Sigmoid colon (tissue), 7 donors: ENCODE data around the gene SYNDIG1L. TPM values are rescaled to one million over a fixed set of nuclear protein-coding genes. Genes with fewer than 3 reads are reported as not detected.

Source experiments
- DNase-seq: peaks from one replicate; pipeline ENCODE4 v3.0.0-alpha.2; 2019
- H3K27ac ChIP-seq, 4 donors: fragments of 200-600 bp; sonication (generic); one replicate each; pipeline ENCODE4 v1.5.1; 2016 to 2019; ENCODE audit warnings: mild to moderate bottlenecking in 1 of 4
- H3K27me3 ChIP-seq, 3 donors: fragments of 200-600 bp; sonication (generic); one replicate each; pipeline ENCODE4 v1.5.1; 2019; ENCODE audit warnings: mild to moderate bottlenecking in 1 of 3
- H3K36me3 ChIP-seq, 4 donors: fragments of 200-600 bp; sonication (generic); one replicate each; pipeline ENCODE4 v1.5.1; 2016 to 2019
- H3K4me1 ChIP-seq, 4 donors: fragments of 200-600 bp; sonication (generic); one replicate each; pipeline ENCODE4 v1.5.1; 2017 to 2019
- H3K4me3 ChIP-seq, 4 donors: fragments of 200-600 bp; sonication (generic); one replicate each; pipeline ENCODE4 v1.5.1; 2017 to 2019; ENCODE audit warnings: mild to moderate bottlenecking in 2 of 4, moderate library complexity in 1 of 4
- H3K9me3 ChIP-seq, 4 donors: fragments of 200-600 bp in 3 of 4; sonication (generic) in 3 of 4; one replicate each; pipeline versions ENCODE4 v1.5.1 to v1.6.1; 2013 to 2019
- EP300 ChIP-seq, 4 donors: sonication (generic); formaldehyde crosslinking; IDR thresholded peaks; one replicate each; pipeline ENCODE4 v1.6.1; 2017; ENCODE audit warnings: antibody characterized with exemption in 4 of 4
- POLR2A ChIP-seq, 2 donors: fragments of 450-650 bp; IDR thresholded peaks; one replicate each; pipeline ENCODE4 v1.6.1; 2016; ENCODE audit warnings: antibody characterized with exemption in 2 of 2, mild to moderate bottlenecking in 2 of 2, moderate library complexity in 2 of 2
- POLR2AphosphoS5 ChIP-seq, 4 donors: sonication (generic); formaldehyde crosslinking; IDR thresholded peaks; one replicate each; pipeline ENCODE4 v1.6.1; 2017; ENCODE audit warnings: antibody characterized with exemption in 4 of 4
- WGBS, 2 donors: extraction: QIAGEN DNeasy Blood & Tissue Kit; methylation state at CpG; one replicate each; pipeline ENCODE4 v1.1.7; 2013; 5-methylcytosine and 5-hydroxymethylcytosine counted together
- intact Hi-C: fragments of 100-400 bp; cut with DNase I; formaldehyde crosslinking; loops from one replicate; pipeline ENCODE4 v1.15.1; 2023
- polyA plus RNA-seq, 3 donors: library from polyadenylated mRNA; stranded (reverse); fragments of 200-250 nt; gene quantifications; one replicate each; pipeline ENCODE4 v1.2.3, GENCODE V29; 2013
- total RNA-seq, 4 donors: library from RNA; depleted of rRNA; stranded (reverse); fragments of >200 nt; gene quantifications; one replicate each; pipeline ENCODE4 v1.1.0, GENCODE V29; 2016
- TF ChIP-seq, protein P1 (sequence below), 4 experiments: fragments of 450-650 bp in 3 of 4; fragments of 200-600 bp in 1 of 4; IDR thresholded peaks; one replicate each; pipeline ENCODE4 v1.5.1; 2016 to 2019; ENCODE audit warnings: antibody characterized with exemption in 4 of 4, mild to moderate bottlenecking in 3 of 4, moderate library complexity in 2 of 4
- donor health status: healthy with polysubstance abuse.
- donor health status: Bipolar disorder and iron deficiency.
- donor health status: healthy.

Gene SYNDIG1L
- total and polyA plus RNA-seq, 7 donors, result under 0.01 to 1.7 (median 0.20) TPM; not detected in 4

DNA sequence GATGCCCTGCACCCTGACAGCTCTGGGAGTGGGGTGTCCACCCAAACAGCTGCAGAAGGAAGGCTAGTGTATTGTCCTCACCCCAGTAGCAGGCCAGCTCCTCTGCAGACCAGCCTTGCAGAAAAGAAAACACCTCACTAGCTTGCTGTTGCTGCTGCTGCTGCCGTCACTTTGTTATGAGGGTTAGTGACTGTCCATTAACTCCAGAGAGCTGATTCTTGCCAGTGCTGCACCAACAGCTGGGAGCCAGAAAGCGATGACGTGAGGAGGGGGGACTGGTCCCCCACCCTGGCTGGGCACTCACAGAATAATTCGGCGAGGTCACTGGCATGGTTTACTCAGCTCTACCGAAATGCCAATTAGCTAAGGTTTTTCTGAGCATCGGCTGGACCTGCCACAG lies 2.8 kb downstream of the SYNDIG1L start:
- intact Hi-C loops, result no loop called here
- no peak for TF ChIP-seq POLR2AphosphoS5 (IDR thresholded peaks at IDR 0.05)
- TF ChIP-seq POLR2A (IDR thresholded peaks at IDR 0.05), result no peak
- Histone ChIP-seq H3K9me3 (no peaks in the 10 kb centered on the region), H3K4me3 (no peak overlapping the region), H3K27ac (no peak overlapping the region), H3K27me3 (peaks cover 3 to 29% (median 29%) of the 10 kb centered on the region in 3 donors), H3K4me1 (peaks cover 0 to 8% (median 0%) of the 10 kb centered on the region in 4 donors), H3K36me3 (no peaks in the 10 kb centered on the region)
- 80 to 82% methylated on average over 7 of the region's 7 CpGs for WGBS, 2 donors
- no peak for DNase-seq

- Histone ChIP-seq H3K27ac (no peak overlapping the region), H3K4me1 (peaks cover 0 to 8% (median 0%) of the 10 kb centered on the region in 4 donors), H3K9me3 (no peaks in the 10 kb centered on the region), H3K27me3 (peaks cover 3 to 29% (median 29%) of the 10 kb centered on the region in 3 donors), H3K4me3 (no peak overlapping the region), H3K36me3 (no peaks in the 10 kb centered on the region)
- no peak for DNase-seq
- intact Hi-C loops, result no loop called here
- 64 to 74% methylated on average over 5 of the region's 5 CpGs for WGBS, 2 donors
- TF ChIP-seq POLR2AphosphoS5 (IDR thresholded peaks at IDR 0.05), result no peak
- TF ChIP-seq, protein P1, sequence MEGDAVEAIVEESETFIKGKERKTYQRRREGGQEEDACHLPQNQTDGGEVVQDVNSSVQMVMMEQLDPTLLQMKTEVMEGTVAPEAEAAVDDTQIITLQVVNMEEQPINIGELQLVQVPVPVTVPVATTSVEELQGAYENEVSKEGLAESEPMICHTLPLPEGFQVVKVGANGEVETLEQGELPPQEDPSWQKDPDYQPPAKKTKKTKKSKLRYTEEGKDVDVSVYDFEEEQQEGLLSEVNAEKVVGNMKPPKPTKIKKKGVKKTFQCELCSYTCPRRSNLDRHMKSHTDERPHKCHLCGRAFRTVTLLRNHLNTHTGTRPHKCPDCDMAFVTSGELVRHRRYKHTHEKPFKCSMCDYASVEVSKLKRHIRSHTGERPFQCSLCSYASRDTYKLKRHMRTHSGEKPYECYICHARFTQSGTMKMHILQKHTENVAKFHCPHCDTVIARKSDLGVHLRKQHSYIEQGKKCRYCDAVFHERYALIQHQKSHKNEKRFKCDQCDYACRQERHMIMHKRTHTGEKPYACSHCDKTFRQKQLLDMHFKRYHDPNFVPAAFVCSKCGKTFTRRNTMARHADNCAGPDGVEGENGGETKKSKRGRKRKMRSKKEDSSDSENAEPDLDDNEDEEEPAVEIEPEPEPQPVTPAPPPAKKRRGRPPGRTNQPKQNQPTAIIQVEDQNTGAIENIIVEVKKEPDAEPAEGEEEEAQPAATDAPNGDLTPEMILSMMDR (IDR thresholded peaks at IDR 0.05), result no peak
- TF ChIP-seq POLR2A (IDR thresholded peaks at IDR 0.05), result no peak
- TF ChIP-seq EP300 (IDR thresholded peaks at IDR 0.05), result no peak
These were observed 4.0 kb downstream of the SYNDIG1L start for GRCh38 chr14:74421981-74422380.

DNA sequence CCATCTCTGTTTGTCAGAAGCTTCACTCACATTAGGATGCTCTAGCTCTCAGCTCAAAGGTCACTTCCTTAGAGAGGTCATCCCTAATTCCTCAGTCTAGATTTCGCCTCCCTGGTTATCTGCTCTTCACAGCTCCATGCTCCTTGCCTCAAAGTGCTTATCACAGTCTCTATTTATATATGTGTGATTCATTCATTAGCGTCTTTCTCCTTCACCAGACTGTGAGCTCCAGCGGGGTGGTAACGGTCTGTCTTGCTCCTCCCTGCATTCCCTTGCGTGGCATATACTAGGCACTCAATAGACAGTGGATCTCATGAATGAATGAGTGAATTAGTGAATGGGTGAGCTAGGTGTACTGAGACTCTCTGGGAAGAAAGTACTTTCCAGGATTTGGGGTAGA lies 6.9 kb downstream of the SYNDIG1L start:
- Histone ChIP-seq H3K9me3 (no peaks in the 10 kb centered on the region), H3K27ac (no peak overlapping the region), H3K36me3 (no peaks in the 10 kb centered on the region), H3K4me1 (no peaks in the 10 kb centered on the region), H3K4me3 (no peak overlapping the region), H3K27me3 (peaks cover 0 to 17% (median 7%) of the 10 kb centered on the region in 3 donors)
- TF ChIP-seq POLR2A (IDR thresholded peaks at IDR 0.05) (no peak), EP300 (IDR thresholded peaks at IDR 0.05) (no peak), POLR2AphosphoS5 (IDR thresholded peaks at IDR 0.05) (no peak)
- TF ChIP-seq, protein P1 (IDR thresholded peaks at IDR 0.05), result no peak
- intact Hi-C loops, result no loop called here
- WGBS, 2 donors, result 46 to 68% methylated on average over 5 of the region's 5 CpGs
- DNase-seq, result no peak

DNA sequence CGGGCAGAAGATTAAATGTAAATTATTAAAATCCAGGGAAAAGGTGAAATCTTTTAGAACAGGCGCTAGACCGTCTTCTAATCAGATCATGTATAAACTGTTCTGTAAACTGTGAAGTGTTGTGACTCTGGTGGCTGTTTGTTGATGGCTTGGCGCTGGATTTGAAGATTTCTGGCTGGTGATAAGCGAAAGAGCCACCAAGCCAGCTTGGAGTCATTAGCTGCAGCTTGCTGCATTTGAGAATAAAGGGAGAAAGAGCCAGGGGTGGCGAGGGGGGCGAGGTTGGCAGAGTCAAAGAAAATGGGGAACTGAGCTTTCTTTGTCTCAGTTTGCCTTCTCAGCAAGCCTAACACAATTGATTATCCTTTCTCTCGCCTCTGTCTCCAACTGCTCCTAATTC lies 8.0 kb downstream of the SYNDIG1L start:
- no peak for DNase-seq
- H3K36me3 ChIP-seq, result no peaks in the 10 kb centered on the region
- intact Hi-C loops, result no loop called here
- no peaks in the 10 kb centered on the region for H3K4me1 ChIP-seq
- H3K27me3 ChIP-seq, result peaks cover 0 to 11% (median 6%) of the 10 kb centered on the region in 3 donors
- 33 to 41% methylated on average over 8 of the region's 8 CpGs for WGBS, 2 donors
- H3K4me3 ChIP-seq, result no peak overlapping the region
- TF ChIP-seq POLR2AphosphoS5 (IDR thresholded peaks at IDR 0.05), result no peak
- TF ChIP-seq EP300 (IDR thresholded peaks at IDR 0.05), result no peak
- no peak for TF ChIP-seq POLR2A (IDR thresholded peaks at IDR 0.05)
- TF ChIP-seq, protein P1 (IDR thresholded peaks at IDR 0.05), result no peak
- no peak overlapping the region for H3K27ac ChIP-seq
- H3K9me3 ChIP-seq, result no peaks in the 10 kb centered on the region

- peaks cover 0 to 9% (median 6%) of the 10 kb centered on the region in 3 donors for H3K27me3 ChIP-seq
- intact Hi-C loops, result no loop called here
- TF ChIP-seq, protein P1 (IDR thresholded peaks at IDR 0.05), result no peak
- H3K9me3 ChIP-seq, result no peaks in the 10 kb centered on the region
- no peaks in the 10 kb centered on the region for H3K36me3 ChIP-seq
- H3K4me3 ChIP-seq, result no peak overlapping the region
- H3K4me1 ChIP-seq, result no peaks in the 10 kb centered on the region
- 23 to 38% methylated on average over 3 of the region's 3 CpGs for WGBS, 2 donors
- H3K27ac ChIP-seq, result no peak overlapping the region
- DNase-seq, result no peak
These were observed 8.4 kb downstream of the SYNDIG1L start for GRCh38 chr14:74417611-74418010.
